Stimulated activated CD8-positive, alpha-beta memory T cell treated with anti-CD3 and anti-CD28 coated beads, Interleukin-2, amount 100 ng/mL, for 1 hour (primary cell): Measurements from ENCODE around the gene ATP13A4.

Experiments used
- DNase-seq, 2 donors: peaks; one replicate each; pipeline ENCODE4 v3.0.0-alpha.2; 2020; ENCODE audit warnings: low read depth in 2 of 2

The ATP13A4 gene

GRCh38 chr3:193554811-193555210 is at the start of gene ATP13A4:
ATP13A4 (minus strand) TSS chr3:193554895; CDS start chr3:193554799, 96 bp downstream.
- DNase-seq = no peak

- no peak for DNase-seq
Observed at GRCh38 chr3:193599393-193599792, 44.7 kb upstream of the ATP13A4 start.

GRCh38 chr3:193598202-193598601 is 43.5 kb upstream of the ATP13A4 start:
- DNase-seq = no peak

GRCh38 chr3:193595939-193596487 is 41.3 kb upstream of the ATP13A4 start:
- no peak for DNase-seq

GRCh38 chr3:193594946-193595689 is 40.4 kb upstream of the ATP13A4 start:
- DNase-seq = no peak

- DNase-seq = no peak
Observed at GRCh38 chr3:193593668-193594030, 39.0 kb upstream of the ATP13A4 start.

- DNase-seq = peak; percentile 76 to 83
Observed at GRCh38 chr3:193592841-193593667, 38.4 kb upstream of the ATP13A4 start, which contains the start of gene OPA1. OPA1 (plus strand) TSS chr3:193593208; CDS start chr3:193593378, 170 bp downstream.

- DNase-seq = no peak
Observed at GRCh38 chr3:193590088-193590856, 35.6 kb upstream of the ATP13A4 start.

- no peak for DNase-seq
Observed at GRCh38 chr3:193589616-193590015, 34.9 kb upstream of the ATP13A4 start.

- no peak for DNase-seq
Observed at GRCh38 chr3:193589129-193589528, 34.4 kb upstream of the ATP13A4 start.

- DNase-seq = no peak
Observed at GRCh38 chr3:193586526-193586925, 31.8 kb upstream of the ATP13A4 start.

GRCh38 chr3:193585530-193585929 is 30.8 kb upstream of the ATP13A4 start:
- DNase-seq = no peak

GRCh38 chr3:193574488-193575070 is 19.9 kb upstream of the ATP13A4 start:
- DNase-seq = no peak

- no peak for DNase-seq
Observed at GRCh38 chr3:193573403-193574191, 18.9 kb upstream of the ATP13A4 start.

GRCh38 chr3:193572426-193572908 is 17.8 kb upstream of the ATP13A4 start:
- no peak for DNase-seq

- no peak for DNase-seq
Observed at GRCh38 chr3:193569119-193569518, 14.4 kb upstream of the ATP13A4 start.

- no peak for DNase-seq
Observed at GRCh38 chr3:193564012-193564411, 9.3 kb upstream of the ATP13A4 start.

- no peak for DNase-seq
Observed at GRCh38 chr3:193563426-193563825, 8.7 kb upstream of the ATP13A4 start.

GRCh38 chr3:193560870-193561269 is 6.2 kb upstream of the ATP13A4 start:
- no peak for DNase-seq

GRCh38 chr3:193560091-193560490 is 5.4 kb upstream of the ATP13A4 start:
- DNase-seq = no peak
